Measurements from ENCODE around the gene GRB14. TPM values are rescaled to one million over a fixed set of nuclear protein-coding genes. Genes with fewer than 3 reads are reported as not detected.
A peak's percentile ranks its signal among the peaks of the same experiment; 100 is the strongest.

The GRB14 gene
- total RNA-seq, 1 experiment from 2014 or later = 6.3 TPM

DNA sequence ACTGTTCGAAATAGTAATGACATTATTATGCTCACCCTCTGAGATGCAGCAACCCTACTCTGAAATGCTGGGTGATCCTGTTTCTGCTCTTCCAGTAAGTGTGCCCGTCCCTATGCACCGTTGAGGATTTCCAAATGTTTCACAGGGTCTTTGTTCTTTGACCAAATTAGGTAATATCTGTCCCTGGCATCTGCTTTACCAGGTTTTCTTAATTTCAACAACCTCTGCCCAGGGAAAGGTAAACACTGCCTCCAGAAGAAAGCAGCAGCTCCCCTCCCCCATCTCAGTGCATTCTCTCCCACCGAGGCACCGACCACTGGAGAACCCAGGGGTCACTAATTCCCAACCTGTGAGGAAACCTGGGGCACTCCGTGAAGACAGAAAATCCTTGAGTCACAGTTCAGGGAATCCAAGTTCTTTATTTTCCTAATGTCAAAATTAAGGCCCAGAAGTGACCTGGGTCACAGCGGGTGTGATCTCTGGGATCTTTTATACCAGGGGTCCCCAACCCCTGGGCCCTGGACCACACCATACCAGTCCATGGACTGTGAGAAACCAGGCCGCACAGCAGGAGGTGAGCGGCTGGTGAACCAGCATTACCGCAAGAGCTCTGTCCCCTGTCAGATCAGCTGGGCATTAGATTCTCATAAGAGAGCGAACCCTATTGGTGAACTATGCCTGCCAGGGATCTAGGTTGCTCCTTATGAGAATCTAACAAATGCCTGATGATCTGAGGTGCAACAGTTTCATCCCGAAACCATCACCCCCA lies 1.2 kb upstream of the GRB14 start:
- CTCF ChIA-PET = interaction anchor here (1.2 kb wide), 1 partner anchor 22 kb away, joined by 3 read pairs; no protein-coding TSS in a partner anchor
- peaks cover 0 to 19% of the 10 kb centered on the region in 2 experiments; a peak in 3 of 4 replicates for H3K4me1 ChIP-seq (ENCODE audit: control insufficient read depth in 1 of 2, insufficient read depth in 2 of 2, low read length in 2 of 2)
- DNase-seq (ENCODE audit: low read depth, low spot score) = no peak
- RAD21 ChIA-PET (ENCODE audit: low non-redundant PET in 1 of 2, low total read pairs in 2 of 2, uncharacterized antibody in 2 of 2, unreplicated experiment in 2 of 2) = no interaction called here
- no peak overlapping the region for H3K27ac ChIP-seq (ENCODE audit: low read depth, low read length)
- no peaks in the 10 kb centered on the region for H3K36me3 ChIP-seq (ENCODE audit: control insufficient read depth in 1 of 2, insufficient read depth in 2 of 2, low read length in 2 of 2)
- TF ChIP-seq YY1 (IDR thresholded peaks at IDR 0.05; ENCODE audit: extremely low read depth, insufficient replicate concordance, low read depth, low read length) (no peak), TCF7L2 (IDR thresholded peaks at IDR 0.05; ENCODE audit: borderline replicate concordance, extremely low read depth, insufficient read depth, insufficient read length) (no peak), FOSL1 (IDR thresholded peaks at IDR 0.05; ENCODE audit: low read depth) (no peak), POLR2AphosphoS5 (IDR thresholded peaks at IDR 0.05; ENCODE audit: low read depth, low read length) (no peak), ELF1 (IDR thresholded peaks at IDR 0.05; ENCODE audit: borderline replicate concordance, low read depth) (no peak), EZH2phosphoT487 (IDR thresholded peaks at IDR 0.05; ENCODE audit: borderline replicate concordance) (no peak), SIN3A (IDR thresholded peaks at IDR 0.05; ENCODE audit: low read depth) (no peak)
- no TSS peak for BruUV-seq (replicated peaks)
- peak overlapping the region in 1 of 2 experiments; percentile 55; a peak in 1 of 4 replicates for H3K4me3 ChIP-seq (replicated peaks in 1 of 2; ENCODE audit: low read depth in 1 of 2, low read length in 2 of 2)
- H2AFZ ChIP-seq (ENCODE audit: low read depth, low read length, poor library complexity, severe bottlenecking) = no peak overlapping the region
- no peaks in the 10 kb centered on the region for H4K20me1 ChIP-seq (ENCODE audit: insufficient read depth)
- no peaks in the 10 kb centered on the region for H3K27me3 ChIP-seq (ENCODE audit: insufficient read depth, low read length)
- no peak for ATAC-seq
- H3K79me2 ChIP-seq (ENCODE audit: insufficient read depth, low read length) = no peaks in the 10 kb centered on the region
- POLR2A ChIA-PET = no interaction called here
- H3K9me2 ChIP-seq (ENCODE audit: insufficient read depth) = no peaks in the 10 kb centered on the region
- peak overlapping the region; percentile 60 for H3K4me2 ChIP-seq (ENCODE audit: low read length)
- intact Hi-C loops (cut with micrococcal nuclease) = no loop called here
- no peak overlapping the region for H3K9ac ChIP-seq (ENCODE audit: low read length)
- H3K9me3 ChIP-seq (ENCODE audit: control insufficient read depth in 1 of 2, insufficient read depth in 1 of 2, low read depth in 1 of 2, low read length in 2 of 2) = no peaks in the 10 kb centered on the region

DNA sequence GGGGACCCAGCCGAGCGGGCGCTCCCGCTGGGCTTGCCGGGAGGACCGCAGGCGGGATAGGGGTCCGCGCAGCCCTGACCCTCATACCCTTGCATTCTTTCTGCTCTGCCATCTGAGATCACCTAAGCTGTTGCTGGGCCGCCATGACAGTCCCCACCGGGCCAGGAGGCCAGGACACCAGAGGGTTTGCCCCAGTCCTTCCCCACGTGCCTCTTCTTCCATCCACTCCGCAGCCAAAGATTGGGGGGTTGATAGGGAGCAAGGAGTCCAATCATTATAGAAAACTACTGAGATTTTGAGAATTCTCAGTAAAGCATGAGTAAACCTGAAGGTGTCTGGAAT lies 453 bp upstream of the GRB14 start:
- ChIA-PET RAD21 (ENCODE audit: low non-redundant PET in 1 of 2, low total read pairs in 2 of 2, uncharacterized antibody in 2 of 2, unreplicated experiment in 2 of 2) (no interaction called here), CTCF (interaction anchor here (1.2 kb wide), 1 partner anchor 21 kb away, joined by 3 read pairs; no protein-coding TSS in a partner anchor), POLR2A (no interaction called here)
- Histone ChIP-seq H2AFZ (ENCODE audit: low read depth, low read length, poor library complexity, severe bottlenecking) (no peak overlapping the region), H3K36me3 (ENCODE audit: control insufficient read depth in 1 of 2, insufficient read depth in 2 of 2, low read length in 2 of 2) (no peaks in the 10 kb centered on the region), H3K27me3 (ENCODE audit: insufficient read depth, low read length) (no peaks in the 10 kb centered on the region), H3K4me2 (ENCODE audit: low read length) (peak overlapping the region; percentile 60), H3K79me2 (ENCODE audit: insufficient read depth, low read length) (no peaks in the 10 kb centered on the region), H3K4me3 (replicated peaks in 1 of 2; ENCODE audit: low read depth in 1 of 2, low read length in 2 of 2) (peak overlapping the region; percentile 37 to 55), H3K9ac (ENCODE audit: low read length) (peak overlapping the region; percentile 31; the same call in 1 of the 2 replicates), H3K4me1 (ENCODE audit: control insufficient read depth in 1 of 2, insufficient read depth in 2 of 2, low read length in 2 of 2) (peaks cover 0 to 21% of the 10 kb centered on the region in 2 experiments; a peak in 3 of 4 replicates), H3K9me2 (ENCODE audit: insufficient read depth) (no peaks in the 10 kb centered on the region), H4K20me1 (ENCODE audit: insufficient read depth) (no peaks in the 10 kb centered on the region), H3K9me3 (ENCODE audit: control insufficient read depth in 1 of 2, insufficient read depth in 1 of 2, low read depth in 1 of 2, low read length in 2 of 2) (no peaks in the 10 kb centered on the region), H3K27ac (ENCODE audit: low read depth, low read length) (peak overlapping the region; percentile 53)
- DNase-seq (ENCODE audit: low read depth, low spot score) (no peak), ATAC-seq (peak; percentile 37)
- TF ChIP-seq YY1 (IDR thresholded peaks at IDR 0.05; ENCODE audit: extremely low read depth, insufficient replicate concordance, low read depth, low read length) = peak; percentile 27
- TF ChIP-seq EGR1 (IDR thresholded peaks at IDR 0.05; ENCODE audit: low read depth) = no peak
- intact Hi-C loops (cut with micrococcal nuclease) = no loop called here
- no TSS peak for BruUV-seq (replicated peaks)

Measured in HCT116 (cell line).